Ishikawa (cell line): ENCODE measurements around the gene PORCN.

Experiments used
- CEBPB ChIP-seq: IDR thresholded peaks from 2 replicates; pipeline ENCODE4 v1.6.1; 2012
- CREB1 ChIP-seq: IDR thresholded peaks from 2 replicates; pipeline ENCODE4 v1.6.1; 2012; ENCODE audit warnings: low read depth
- EP300 ChIP-seq: IDR thresholded peaks from 2 replicates; pipeline ENCODE4 v1.6.1; 2012; ENCODE audit warnings: borderline replicate concordance
- FOXM1 ChIP-seq: IDR thresholded peaks from 2 replicates; pipeline ENCODE4 v1.6.1; 2012; ENCODE audit warnings: low read depth, borderline replicate concordance
- NFIC ChIP-seq: IDR thresholded peaks from 2 replicates; pipeline ENCODE4 v1.6.1; 2012
- RAD21 ChIP-seq: IDR thresholded peaks from 2 replicates; pipeline ENCODE4 v1.6.1; 2012; ENCODE audit warnings: low read depth
- TAF1 ChIP-seq: IDR thresholded peaks from 2 replicates; pipeline ENCODE4 v1.6.1; 2012; ENCODE audit warnings: low read depth, mild to moderate bottlenecking
- TCF12 ChIP-seq: IDR thresholded peaks from 2 replicates; pipeline ENCODE4 v1.6.1; 2012; ENCODE audit warnings: low read depth
- TEAD4 ChIP-seq: IDR thresholded peaks from 2 replicates; pipeline ENCODE4 v1.6.1; 2012
- YY1 ChIP-seq: IDR thresholded peaks from 2 replicates; pipeline ENCODE4 v1.6.1; 2012; ENCODE audit warnings: low read depth
- ZBTB7A ChIP-seq: IDR thresholded peaks from 2 replicates; pipeline ENCODE4 v1.6.1; 2012; ENCODE audit warnings: low read depth
- TF ChIP-seq, protein P1 (sequence below): IDR thresholded peaks from 2 replicates; pipeline ENCODE4 v1.6.1; 2012
- TF ChIP-seq, protein P2 (sequence below): IDR thresholded peaks from 2 replicates; pipeline ENCODE4 v1.6.1; 2012
- TF ChIP-seq, protein P3 (sequence below): IDR thresholded peaks from 2 replicates; pipeline ENCODE4 v1.6.1; 2012; ENCODE audit warnings: low read depth, mild to moderate bottlenecking

DNA sequence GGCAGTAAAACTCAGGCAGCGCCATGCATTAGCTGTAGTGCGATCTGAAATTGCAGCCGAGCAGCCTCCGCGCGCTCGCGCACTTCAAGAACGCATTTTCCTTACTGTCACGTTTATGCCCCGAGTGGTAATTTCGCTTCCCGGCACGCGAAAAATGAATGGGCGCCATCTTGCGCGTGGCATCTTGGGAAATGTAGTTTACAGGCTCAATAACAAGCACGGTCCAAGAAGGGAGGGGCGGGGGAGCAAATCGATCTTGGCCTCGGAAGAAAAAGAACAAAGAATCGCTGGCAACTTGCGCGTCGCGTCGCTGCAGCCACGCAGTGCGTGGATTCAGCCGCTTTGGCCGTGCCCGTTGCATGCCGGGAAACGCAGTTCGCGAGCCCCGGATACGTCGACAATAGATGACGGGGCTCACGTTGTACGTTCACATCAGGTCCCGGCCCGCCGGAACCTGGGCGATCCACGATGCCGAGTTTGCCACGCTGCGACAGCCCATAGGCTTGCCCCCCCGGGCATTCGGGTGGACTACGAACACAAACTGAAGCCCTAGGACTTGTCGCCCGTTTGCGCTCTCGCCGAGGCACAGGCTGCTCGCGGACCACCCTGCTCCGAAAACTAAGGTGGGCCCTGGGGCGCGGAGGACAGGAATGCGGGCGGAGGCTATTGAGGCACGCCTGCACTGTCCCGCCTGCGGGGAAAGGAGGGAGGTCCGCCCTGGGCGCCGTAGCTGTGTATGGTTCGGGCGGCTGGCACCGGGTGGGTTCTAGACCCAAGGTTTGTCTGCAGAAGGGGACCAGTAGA lies 32.8 kb upstream of the PORCN start, which contains the start of gene FTSJ1:
- TF ChIP-seq CREB1 (peak; percentile 82), TCF12 (peak; percentile 43), YY1 (peak; percentile 94), ZBTB7A (no peak), TEAD4 (peak; percentile 36), EP300 (no peak), NFIC (no peak), RAD21 (no peak), CEBPB (no peak), TAF1 (peak; percentile 61), FOXM1 (no peak)
- TF ChIP-seq, protein P1, sequence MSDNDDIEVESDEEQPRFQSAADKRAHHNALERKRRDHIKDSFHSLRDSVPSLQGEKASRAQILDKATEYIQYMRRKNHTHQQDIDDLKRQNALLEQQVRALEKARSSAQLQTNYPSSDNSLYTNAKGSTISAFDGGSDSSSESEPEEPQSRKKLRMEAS, result peak; percentile 82
- TF ChIP-seq, protein P2, sequence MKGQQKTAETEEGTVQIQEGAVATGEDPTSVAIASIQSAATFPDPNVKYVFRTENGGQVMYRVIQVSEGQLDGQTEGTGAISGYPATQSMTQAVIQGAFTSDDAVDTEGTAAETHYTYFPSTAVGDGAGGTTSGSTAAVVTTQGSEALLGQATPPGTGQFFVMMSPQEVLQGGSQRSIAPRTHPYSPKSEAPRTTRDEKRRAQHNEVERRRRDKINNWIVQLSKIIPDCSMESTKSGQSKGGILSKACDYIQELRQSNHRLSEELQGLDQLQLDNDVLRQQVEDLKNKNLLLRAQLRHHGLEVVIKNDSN, result no peak
- TF ChIP-seq, protein P3, sequence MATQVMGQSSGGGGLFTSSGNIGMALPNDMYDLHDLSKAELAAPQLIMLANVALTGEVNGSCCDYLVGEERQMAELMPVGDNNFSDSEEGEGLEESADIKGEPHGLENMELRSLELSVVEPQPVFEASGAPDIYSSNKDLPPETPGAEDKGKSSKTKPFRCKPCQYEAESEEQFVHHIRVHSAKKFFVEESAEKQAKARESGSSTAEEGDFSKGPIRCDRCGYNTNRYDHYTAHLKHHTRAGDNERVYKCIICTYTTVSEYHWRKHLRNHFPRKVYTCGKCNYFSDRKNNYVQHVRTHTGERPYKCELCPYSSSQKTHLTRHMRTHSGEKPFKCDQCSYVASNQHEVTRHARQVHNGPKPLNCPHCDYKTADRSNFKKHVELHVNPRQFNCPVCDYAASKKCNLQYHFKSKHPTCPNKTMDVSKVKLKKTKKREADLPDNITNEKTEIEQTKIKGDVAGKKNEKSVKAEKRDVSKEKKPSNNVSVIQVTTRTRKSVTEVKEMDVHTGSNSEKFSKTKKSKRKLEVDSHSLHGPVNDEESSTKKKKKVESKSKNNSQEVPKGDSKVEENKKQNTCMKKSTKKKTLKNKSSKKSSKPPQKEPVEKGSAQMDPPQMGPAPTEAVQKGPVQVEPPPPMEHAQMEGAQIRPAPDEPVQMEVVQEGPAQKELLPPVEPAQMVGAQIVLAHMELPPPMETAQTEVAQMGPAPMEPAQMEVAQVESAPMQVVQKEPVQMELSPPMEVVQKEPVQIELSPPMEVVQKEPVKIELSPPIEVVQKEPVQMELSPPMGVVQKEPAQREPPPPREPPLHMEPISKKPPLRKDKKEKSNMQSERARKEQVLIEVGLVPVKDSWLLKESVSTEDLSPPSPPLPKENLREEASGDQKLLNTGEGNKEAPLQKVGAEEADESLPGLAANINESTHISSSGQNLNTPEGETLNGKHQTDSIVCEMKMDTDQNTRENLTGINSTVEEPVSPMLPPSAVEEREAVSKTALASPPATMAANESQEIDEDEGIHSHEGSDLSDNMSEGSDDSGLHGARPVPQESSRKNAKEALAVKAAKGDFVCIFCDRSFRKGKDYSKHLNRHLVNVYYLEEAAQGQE, result no peak
